Stimulated activated CD4-positive, alpha-beta T cell treated with anti-CD3 and anti-CD28 coated beads, Interleukin-2, amount 100 ng/mL, for 48 hours (primary cell): ENCODE results near the gene TRABD2B.

Source experiments
- DNase-seq, 2 donors: peaks; one replicate each; pipeline ENCODE4 v3.0.0-alpha.2; 2020

The TRABD2B gene

GRCh38 chr1:47991673-47992072, 5.5 kb downstream of the TRABD2B start:
- no peak for DNase-seq

GRCh38 chr1:47991187-47991586, 6.0 kb downstream of the TRABD2B start:
- DNase-seq, result no peak

DNA sequence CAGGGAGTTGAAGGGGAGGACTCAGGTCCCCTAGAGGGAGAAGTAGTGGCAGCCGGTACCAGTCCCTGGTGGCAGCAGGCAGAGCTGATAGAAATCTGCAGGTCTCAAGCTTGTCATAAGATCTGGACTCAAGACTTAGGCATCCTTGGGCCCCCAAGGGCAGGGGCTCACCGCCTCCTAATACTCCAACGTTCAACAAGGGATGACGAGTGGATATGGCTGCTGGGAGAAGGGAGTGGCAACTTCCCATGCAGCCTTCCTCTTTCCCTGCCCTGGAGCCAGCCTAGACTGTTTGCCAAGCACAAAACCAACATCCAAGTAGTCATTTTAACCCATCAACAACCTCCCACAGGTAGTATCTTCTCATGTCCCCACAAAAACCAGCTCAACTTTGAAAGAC, 6.9 kb downstream of the TRABD2B start:
- DNase-seq, result no peak

GRCh38 chr1:47987601-47988000, 9.6 kb downstream of the TRABD2B start:
- DNase-seq, result no peak

GRCh38 chr1:47986761-47987200, 10.4 kb downstream of the TRABD2B start:
- DNase-seq, result no peak

DNA sequence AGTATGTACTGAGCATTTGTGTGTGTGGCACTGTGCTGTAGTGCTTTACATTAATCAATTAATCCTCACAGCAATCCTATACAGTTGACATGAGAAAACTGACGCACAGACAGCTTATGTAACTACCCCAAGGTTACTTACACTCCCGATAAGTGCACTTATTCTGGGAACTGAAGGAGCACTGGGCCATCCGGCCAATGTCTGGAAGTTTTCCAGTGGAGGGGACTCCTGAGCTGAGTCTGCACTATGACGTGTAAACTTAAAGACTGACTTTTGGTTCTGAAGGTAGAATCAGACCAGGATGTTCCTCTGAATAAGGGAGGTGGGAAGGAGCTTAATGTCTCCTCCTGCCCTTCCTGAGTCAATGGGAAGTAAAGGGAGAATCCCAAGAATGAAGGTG, 12.2 kb downstream of the TRABD2B start:
- DNase-seq, result no peak

DNA sequence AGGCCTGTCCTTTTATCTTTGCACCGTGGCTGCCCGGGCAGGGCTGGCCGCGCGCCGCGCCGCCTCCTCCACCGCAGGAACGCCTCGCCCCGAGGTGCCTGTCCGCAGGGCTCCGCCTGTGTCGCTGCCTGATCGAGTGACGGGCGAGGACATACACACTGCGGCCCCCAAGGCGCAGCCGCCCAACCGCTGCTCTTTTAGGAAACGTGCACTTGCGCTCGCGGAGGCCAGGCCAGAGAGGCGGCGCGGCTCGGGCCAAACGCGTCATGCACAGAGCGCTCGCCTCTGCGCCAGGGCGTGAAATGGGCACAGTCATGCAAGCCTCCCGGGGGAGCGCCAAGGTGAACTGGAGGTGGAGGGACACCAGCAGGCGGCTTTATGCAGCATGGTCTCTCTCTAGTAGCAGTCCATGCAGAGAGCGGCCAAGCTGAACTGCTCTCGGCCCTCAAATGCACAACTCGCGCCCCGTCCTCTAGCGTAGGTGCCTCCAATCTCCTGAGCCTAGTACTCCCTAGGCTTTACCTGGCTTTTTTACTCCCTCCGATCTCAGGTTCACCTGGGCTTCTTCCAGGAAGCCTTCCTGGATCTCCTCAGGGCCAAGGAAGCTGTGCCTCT, 12.9 kb downstream of the TRABD2B start:
- no peak for DNase-seq

DNA sequence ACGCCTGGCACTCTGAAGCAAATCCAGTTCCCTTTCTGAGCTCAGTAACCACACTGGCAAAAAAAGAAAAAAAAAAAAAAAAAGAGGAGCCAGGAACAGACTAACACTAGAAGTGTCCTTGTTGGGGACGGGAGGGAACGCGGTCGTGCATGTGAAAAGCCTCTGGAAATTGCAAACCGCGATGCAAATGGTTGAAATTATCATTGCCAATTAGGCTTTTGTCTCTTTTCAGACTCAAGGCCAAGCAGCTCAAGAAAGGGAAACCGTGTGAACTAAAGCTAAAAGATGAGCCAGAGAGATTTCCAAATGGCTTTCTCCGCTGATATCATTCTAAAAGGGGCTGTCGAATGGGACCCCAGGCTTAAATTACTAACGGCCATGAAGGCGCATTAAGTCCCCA, 13.5 kb downstream of the TRABD2B start:
- DNase-seq, result no peak

DNA sequence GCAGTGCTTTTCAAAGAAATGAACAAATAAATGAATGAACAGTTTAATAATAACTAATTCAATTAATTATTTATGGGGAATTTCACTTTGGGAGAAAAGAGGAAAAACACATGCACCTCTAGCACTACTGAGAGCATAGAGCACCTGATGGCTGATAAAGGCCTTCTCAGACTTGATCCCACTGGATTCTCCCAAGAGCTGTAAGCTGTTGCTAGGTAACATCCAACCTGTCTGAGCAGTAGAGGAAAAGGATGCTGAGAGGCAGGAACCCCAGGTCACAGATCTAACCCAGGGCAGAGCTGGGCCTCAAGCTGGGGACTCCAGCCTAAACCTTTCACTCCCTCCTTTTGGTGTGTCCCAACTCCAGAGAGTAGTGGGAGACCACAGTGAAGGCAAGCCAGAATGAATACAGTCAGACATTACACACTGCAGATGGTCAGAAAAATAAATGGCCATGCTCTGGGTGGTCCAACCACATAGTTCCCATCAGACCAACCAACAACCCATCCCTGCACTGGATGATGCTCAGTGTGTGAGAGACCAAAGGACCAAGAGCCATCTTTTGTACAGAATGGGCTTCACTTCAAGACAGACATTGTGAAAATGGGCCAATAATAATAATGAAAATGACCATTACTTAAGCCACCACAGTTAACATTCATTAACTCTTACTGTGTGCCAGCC, 15.4 kb downstream of the TRABD2B start:
- DNase-seq, result no peak

GRCh38 chr1:47980501-47980900, 16.7 kb downstream of the TRABD2B start:
- DNase-seq, result no peak

GRCh38 chr1:47979724-47980123, 17.5 kb downstream of the TRABD2B start:
- DNase-seq, result no peak

- DNase-seq, result no peak
Observed at GRCh38 chr1:47978486-47978885, 18.7 kb downstream of the TRABD2B start.

GRCh38 chr1:47976728-47977127, 20.5 kb downstream of the TRABD2B start:
- no peak for DNase-seq

GRCh38 chr1:47976267-47976666, 20.9 kb downstream of the TRABD2B start:
- DNase-seq, result no peak

GRCh38 chr1:47975302-47975921, 21.8 kb downstream of the TRABD2B start:
- DNase-seq, result no peak

- DNase-seq, result no peak
Observed at GRCh38 chr1:47972864-47973432, 24.2 kb downstream of the TRABD2B start.

GRCh38 chr1:47971385-47972160, 25.6 kb downstream of the TRABD2B start:
- no peak for DNase-seq

DNA sequence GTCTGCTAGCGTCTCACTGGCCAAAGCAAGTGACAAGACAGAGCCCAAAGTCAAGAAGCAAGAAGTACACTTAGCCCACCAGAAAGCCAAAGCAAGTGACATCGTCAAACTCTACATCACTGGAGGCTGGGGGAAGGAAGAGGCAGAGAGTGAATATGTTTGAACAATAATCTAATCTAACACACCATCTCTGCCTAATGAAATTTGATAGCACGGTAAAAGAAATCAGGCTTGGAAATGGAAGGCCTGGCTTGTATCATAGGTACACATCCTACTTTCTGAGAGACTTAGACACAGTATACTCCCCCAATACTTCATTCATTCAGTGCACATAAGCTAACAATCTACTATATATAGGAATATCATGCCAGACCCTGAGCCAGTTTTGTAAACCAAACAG, 26.3 kb downstream of the TRABD2B start:
- no peak for DNase-seq

GRCh38 chr1:47969478-47969877, 27.7 kb downstream of the TRABD2B start:
- no peak for DNase-seq

DNA sequence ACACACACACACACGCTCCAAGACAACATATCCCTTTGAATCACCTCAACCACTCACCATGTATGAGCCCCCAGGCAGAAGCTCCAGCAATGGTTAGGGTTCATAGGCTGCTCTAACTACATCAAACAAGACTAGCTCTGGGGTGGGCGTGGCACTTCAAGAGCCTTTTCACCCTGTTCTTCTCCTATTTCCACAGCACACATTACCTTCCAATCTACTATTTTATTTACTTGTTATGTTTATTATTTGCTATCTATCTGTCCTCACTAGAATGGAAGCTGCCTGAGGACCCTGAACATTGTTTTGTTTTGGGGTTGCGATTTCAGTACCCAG, 28.7 kb downstream of the TRABD2B start:
- DNase-seq, result no peak

GRCh38 chr1:47967864-47968555, 29.2 kb downstream of the TRABD2B start:
- DNase-seq, result no peak

DNA sequence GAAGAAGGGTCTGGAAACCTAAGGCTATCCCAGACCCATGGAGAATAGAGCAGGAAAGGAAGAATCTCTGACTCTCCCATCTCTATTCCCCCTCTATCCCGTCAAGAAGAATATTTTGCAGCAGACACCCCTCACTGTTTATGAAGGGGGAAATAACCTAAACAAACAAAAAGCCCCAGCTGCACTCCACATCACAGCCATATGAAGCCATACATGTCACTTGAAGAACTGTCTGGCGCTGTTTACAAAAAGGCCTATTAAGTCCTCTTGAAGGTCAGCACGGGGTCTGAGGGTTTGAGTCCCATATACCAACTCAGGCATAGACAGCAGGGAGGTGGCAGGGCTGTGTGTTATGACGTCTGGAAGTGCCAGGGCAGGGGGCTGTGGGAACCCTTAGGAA, 31.4 kb downstream of the TRABD2B start:
- no peak for DNase-seq

DNA sequence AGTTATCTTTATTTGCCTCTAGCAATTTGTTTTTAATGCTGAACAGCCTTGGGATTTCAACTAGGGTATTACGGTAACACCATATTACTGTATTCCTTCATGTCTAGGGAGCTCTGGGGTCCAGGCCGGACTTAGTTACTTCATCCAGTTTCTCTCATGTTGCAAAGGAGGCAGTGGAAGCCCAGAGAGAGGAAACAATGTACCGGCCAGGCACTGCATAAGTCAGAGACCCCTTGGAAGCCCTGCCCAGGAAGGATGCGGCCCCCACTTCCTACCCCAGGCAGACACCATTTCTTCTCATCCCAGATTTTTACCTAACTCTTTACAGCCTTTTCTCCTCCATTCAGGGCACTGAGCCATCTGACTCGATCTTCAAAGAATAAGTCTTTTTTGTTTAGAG, 32.5 kb downstream of the TRABD2B start:
- no peak for DNase-seq
